H1 (cell line): ENCODE results near the gene CENPC. TPM values are rescaled to one million over a fixed set of nuclear protein-coding genes. Genes with fewer than 3 reads are reported as not detected.

ENCODE experiments used
- ASH2L ChIP-seq: fragments of 200-600, 300-600 bp; sonication (generic); IDR thresholded peaks from one replicate; pipeline ENCODE4 v1.7.1; 2017; ENCODE audit warnings: low read length
- CHD2 ChIP-seq: IDR thresholded peaks from 2 replicates; pipeline ENCODE4 v1.6.1; 2012; ENCODE audit warnings: low read length, improper control_type of control experiment
- EP300 ChIP-seq, 2 experiments: IDR thresholded peaks; 1 replicate in 1 of 2; 2 replicates in 1 of 2; pipeline ENCODE4 v1.6.1; 2011 to 2012; ENCODE audit warnings: low read depth in 2 of 2, low read length in 2 of 2, mild to moderate bottlenecking in 2 of 2, borderline replicate concordance in 1 of 2, inconsistent platforms in 1 of 2, moderate library complexity in 1 of 2
- SIX5 ChIP-seq: IDR thresholded peaks from 2 replicates; pipeline ENCODE4 v1.6.1; 2011; ENCODE audit warnings: mild to moderate bottlenecking, low read depth, low read length
- polyA plus RNA-seq, 7 experiments: library from polyadenylated mRNA; depleted of rRNA in 3 of 7; stranded (reverse) in 5 of 7; unstranded in 2 of 7; fragments of >200 nt in 5 of 7; fragments of 200-250 nt in 2 of 7; gene quantifications; 1 replicate in 5 of 7; 2 replicates in 1 of 7; 4 replicates in 1 of 7; pipeline versions ENCODE4 v1.2.1 to v1.2.3, GENCODE V29; 2011 to 2013; ENCODE audit warnings: missing spikeins in 2 of 7, mixed read lengths in 2 of 7
- total RNA-seq: library from RNA; stranded (reverse); fragmentation: NEBNext Ultra II Directional; extraction: Animal tissue kit (Norgen Biotek cat#: 25700); gene quantifications from 2 replicates; pipeline ENCODE4 v1.2.1, GENCODE V29; 2021

Gene CENPC
- total and polyA plus RNA-seq, 2 of the 8 experiments (the other 6 are each of a cell fraction or from before 2014, with no cell fraction given): 2.8 to 15.7 TPM

DNA sequence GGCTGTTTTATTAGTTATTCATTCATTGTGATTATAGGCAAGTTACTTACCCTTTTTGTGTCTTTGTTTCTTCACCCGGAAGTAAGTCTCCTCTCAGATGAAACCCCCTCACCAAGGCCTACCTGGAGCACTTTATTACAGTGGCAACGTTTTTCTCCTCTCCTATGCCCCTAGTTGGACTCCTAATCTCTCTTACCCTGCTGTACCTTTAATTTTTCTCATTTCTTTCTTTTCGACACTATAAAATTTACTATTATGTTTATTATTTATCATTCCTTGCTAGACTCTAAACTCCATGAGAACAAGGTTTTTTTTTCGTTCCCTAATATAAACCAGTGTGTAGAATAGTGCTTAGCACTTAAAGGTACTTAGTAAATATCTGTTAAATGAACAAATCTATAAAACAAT is 30.8 kb upstream of the CENPC start (continued):
- TF ChIP-seq CHD2 (no peak), EP300 (IDR thresholded peaks at IDR 0.05; ENCODE audit: borderline replicate concordance in 1 of 2, low read depth in 2 of 2, low read length in 2 of 2) (no peak), SIX5 (no peak), ASH2L (no peak)
